H9 (cell line): ENCODE measurements around the gene RPP30. TPM values are rescaled to one million over a fixed set of nuclear protein-coding genes. Genes with fewer than 3 reads are reported as not detected.

Source experiments
- DNase-seq: peaks from one replicate; pipeline ENCODE4 v3.0.0-alpha.2; 2017
- H2AFZ ChIP-seq: one replicate; pipeline ENCODE4 v1.6.1; 2013; ENCODE audit warnings: mild to moderate bottlenecking, low read length, control low read depth, moderate library complexity
- H2AK5ac ChIP-seq: 2 replicates; pipeline ENCODE4 v1.6.1; 2013; ENCODE audit warnings: low read length, control low read depth, mixed read lengths; ENCODE audit not compliant: insufficient read length
- H2BK120ac ChIP-seq: one replicate; pipeline ENCODE4 v1.6.1; 2013; ENCODE audit warnings: low read depth, mild to moderate bottlenecking, low read length, control low read depth, inconsistent platforms; ENCODE audit not compliant: poor library complexity, severe bottlenecking
- H2BK12ac ChIP-seq: 2 replicates; pipeline ENCODE4 v1.6.1; 2013; ENCODE audit warnings: low read length, control low read depth, mixed read lengths, low read depth; ENCODE audit not compliant: insufficient read length
- H2BK15ac ChIP-seq: 2 replicates; pipeline ENCODE4 v1.6.1; 2013; ENCODE audit warnings: low read depth, low read length, control low read depth
- H2BK20ac ChIP-seq: one replicate; pipeline ENCODE4 v1.6.1; 2013; ENCODE audit warnings: low read depth, mild to moderate bottlenecking, low read length, control low read depth, inconsistent platforms; ENCODE audit not compliant: poor library complexity, severe bottlenecking
- H2BK5ac ChIP-seq: 2 replicates; pipeline ENCODE4 v1.6.1; 2013; ENCODE audit warnings: low read length, control low read depth, mixed read lengths; ENCODE audit not compliant: insufficient read length
- H3K14ac ChIP-seq: 2 replicates; pipeline ENCODE4 v1.6.1; 2013; ENCODE audit warnings: low read length, control low read depth; ENCODE audit not compliant: insufficient read depth
- H3K18ac ChIP-seq: 2 replicates; pipeline ENCODE4 v1.6.1; 2013; ENCODE audit warnings: low read depth, mild to moderate bottlenecking, mixed read lengths, low read length, control low read depth; ENCODE audit not compliant: insufficient read length
- H3K23ac ChIP-seq: 2 replicates; pipeline ENCODE4 v1.6.1; 2013; ENCODE audit warnings: low read length, control low read depth, mixed read lengths, low read depth; ENCODE audit not compliant: insufficient read length
- H3K23me2 ChIP-seq: 2 replicates; pipeline ENCODE4 v1.6.1; 2013; ENCODE audit warnings: low read depth, mild to moderate bottlenecking, mixed read lengths, low read length, control low read depth; ENCODE audit not compliant: insufficient read length, poor library complexity, severe bottlenecking
- H3K27ac ChIP-seq: 2 replicates; pipeline ENCODE4 v1.5.1; 2013; ENCODE audit warnings: low read length, control low read depth, mixed read lengths, low read depth; ENCODE audit not compliant: insufficient read length
- H3K27me3 ChIP-seq: 2 replicates; pipeline ENCODE4 v1.6.1; 2013; ENCODE audit warnings: low read length, control low read depth, inconsistent platforms; ENCODE audit not compliant: insufficient read depth
- H3K4ac ChIP-seq: 2 replicates; pipeline ENCODE4 v1.6.1; 2013; ENCODE audit warnings: low read depth, mild to moderate bottlenecking, control low read depth, inconsistent platforms, low read length, moderate library complexity
- H3K4me1 ChIP-seq: 2 replicates; pipeline ENCODE4 v1.6.1; 2013; ENCODE audit warnings: low read length, control low read depth, inconsistent platforms; ENCODE audit not compliant: insufficient read depth
- H3K4me2 ChIP-seq: 2 replicates; pipeline ENCODE4 v1.6.1; 2013; ENCODE audit warnings: low read length, control low read depth, mixed read lengths; ENCODE audit not compliant: insufficient read length, insufficient read depth
- H3K56ac ChIP-seq: 2 replicates; pipeline ENCODE4 v1.6.1; 2013; ENCODE audit warnings: low read depth, mild to moderate bottlenecking, mixed read lengths, low read length, control low read depth; ENCODE audit not compliant: insufficient read length
- H3K79me1 ChIP-seq: 2 replicates; pipeline ENCODE4 v1.6.1; 2013; ENCODE audit warnings: low read depth, mild to moderate bottlenecking, moderate library complexity, low read length, control low read depth, inconsistent platforms; ENCODE audit not compliant: insufficient read depth, poor library complexity, severe bottlenecking
- H3K79me2 ChIP-seq: 2 replicates; pipeline ENCODE4 v1.6.1; 2013; ENCODE audit warnings: low read length, control low read depth, inconsistent platforms; ENCODE audit not compliant: insufficient read depth
- H3K9ac ChIP-seq: 2 replicates; pipeline ENCODE4 v1.6.1; 2013; ENCODE audit warnings: low read length, control low read depth, mixed read lengths; ENCODE audit not compliant: insufficient read length; ENCODE audit errors: extremely low read depth
- H3K9me3 ChIP-seq: one replicate; pipeline ENCODE4 v1.6.1; 2013; ENCODE audit warnings: low read depth, low read length, inconsistent platforms; ENCODE audit not compliant: control insufficient read depth
- H3T11ph ChIP-seq: one replicate; pipeline ENCODE4 v1.6.1; 2013; ENCODE audit warnings: mild to moderate bottlenecking, low read length, control low read depth, inconsistent platforms
- H4K20me1 ChIP-seq: one replicate; pipeline ENCODE4 v1.6.1; 2013; ENCODE audit not compliant: control insufficient read depth, insufficient read length, insufficient read depth
- H4K5ac ChIP-seq: 2 replicates; pipeline ENCODE4 v1.6.1; 2013; ENCODE audit warnings: low read depth, mild to moderate bottlenecking, mixed read lengths, low read length, control low read depth; ENCODE audit not compliant: insufficient read length
- H4K8ac ChIP-seq: replicated peaks from 2 replicates; pipeline ENCODE4 v1.6.1; 2013; ENCODE audit warnings: low read length, control low read depth, mixed read lengths, low read depth; ENCODE audit not compliant: insufficient read length
- H4K91ac ChIP-seq: 2 replicates; pipeline ENCODE4 v1.6.1; 2013; ENCODE audit warnings: low read depth, mild to moderate bottlenecking, moderate library complexity, mixed read lengths, low read length, control low read depth; ENCODE audit not compliant: insufficient read length
- H3K27ac Mint-ChIP-seq, 3 experiments: 2 replicates in 2 of 3; 3 replicates in 1 of 3; pipeline ENCODE4 v1.8.0; 2020 to 2021; ENCODE audit warnings: mixed read lengths in 3 of 3, mild to moderate bottlenecking in 1 of 3, moderate library complexity in 1 of 3
- H3K27me3 Mint-ChIP-seq: 2 replicates; pipeline ENCODE4 v1.8.0; 2021; ENCODE audit warnings: low read depth, mild to moderate bottlenecking, moderate library complexity, mixed read lengths
- H3K36me3 Mint-ChIP-seq, 3 experiments: 2 replicates in 2 of 3; 3 replicates in 1 of 3; pipeline ENCODE4 v1.8.0; 2020 to 2021; ENCODE audit warnings: low read depth in 3 of 3, mixed read lengths in 3 of 3; ENCODE audit not compliant: insufficient read depth in 1 of 3
- H3K4me1 Mint-ChIP-seq, 2 experiments: 2 replicates each; pipeline ENCODE4 v1.8.0; 2020; ENCODE audit warnings: mixed read lengths in 2 of 2
- H3K4me3 Mint-ChIP-seq, 2 experiments: 2 replicates in 1 of 2; 3 replicates in 1 of 2; pipeline ENCODE4 v1.8.0; 2020 to 2021; ENCODE audit warnings: mild to moderate bottlenecking in 2 of 2, mixed read lengths in 2 of 2, moderate library complexity in 1 of 2
- H3K9me3 Mint-ChIP-seq, 2 experiments: 2 replicates in 1 of 2; 3 replicates in 1 of 2; pipeline ENCODE4 v1.8.0; 2020; ENCODE audit warnings: mild to moderate bottlenecking in 2 of 2, mixed read lengths in 2 of 2, moderate library complexity in 1 of 2
- CTCF ChIP-seq: fragments of 200-600 bp; sonication (generic); conservative IDR thresholded peaks from 3 replicates; pipeline ENCODE4 v1.8.0; 2021; ENCODE audit warnings: antibody characterized with exemption, mild to moderate bottlenecking
- WGBS: extraction: QIAGEN DNeasy Blood & Tissue Kit; methylation state at CpG from one replicate; pipeline ENCODE4 v1.1.7; 2013; ENCODE audit warnings: missing lambda C conversion rate, low lambda C conversion rate, mixed read lengths; ENCODE audit not compliant: insufficient read length; ENCODE audit errors: extremely low coverage; 5-methylcytosine and 5-hydroxymethylcytosine counted together
- total RNA-seq: library from RNA; stranded (reverse); gene quantifications from 2 replicates; pipeline ENCODE4 v1.2.1, GENCODE V29; 2021

RPP30 gene
- total RNA-seq, 1 experiment from 2014 or later, result 77.7 TPM

GRCh38 chr10:90866050-90866598, 5.7 kb upstream of the RPP30 start:
- no peak for TF ChIP-seq CTCF
- no peak overlapping the region for H2BK120ac ChIP-seq
- Mint-ChIP-seq H3K4me3 (no peak overlapping the region), H3K36me3 (peaks cover 0 to 6% (median 3%) of the 10 kb centered on the region in 3 experiments; a peak in 3 of 7 replicates), H3K27ac (no peak overlapping the region), H3K4me1 (peaks cover 8 to 17% of the 10 kb centered on the region in 2 experiments), H3K9me3 (peaks cover 11% of the 10 kb centered on the region in 2 experiments), H3K27me3 (peaks cover 18% of the 10 kb centered on the region)
- H3K27ac ChIP-seq, result no peak overlapping the region
- H4K20me1 ChIP-seq, result no peaks in the 10 kb centered on the region
- no peak overlapping the region for H3K14ac ChIP-seq
- H2BK12ac ChIP-seq, result no peak overlapping the region
- H2AK5ac ChIP-seq, result no peak overlapping the region
- no peak overlapping the region for H2BK15ac ChIP-seq
- no peak overlapping the region for H3K4ac ChIP-seq
- no peak overlapping the region for H3K18ac ChIP-seq
- H3K4me1 ChIP-seq, result peaks cover 2% of the 10 kb centered on the region; the same call in 1 of the 2 replicates
- H4K5ac ChIP-seq, result no peak overlapping the region
- no peak overlapping the region for H4K8ac ChIP-seq
- H3K9ac ChIP-seq, result no peak overlapping the region
- H3K56ac ChIP-seq, result no peak overlapping the region
- no peaks in the 10 kb centered on the region for H3K79me2 ChIP-seq
- H3K9me3 ChIP-seq, result no peaks in the 10 kb centered on the region
- no CpG with 5 or more reads among the region's 4 CpGs for WGBS
- H3K4me2 ChIP-seq, result no peak overlapping the region
- H2BK20ac ChIP-seq, result no peak overlapping the region
- H3K27me3 ChIP-seq, result peaks cover 3% of the 10 kb centered on the region; the same call in 1 of the 2 replicates
- no peaks in the 10 kb centered on the region for H3K23me2 ChIP-seq
- H2BK5ac ChIP-seq, result no peak overlapping the region
- no peak overlapping the region for H3T11ph ChIP-seq
- no peak overlapping the region for H2AFZ ChIP-seq
- no peak for DNase-seq
- no peak overlapping the region for H4K91ac ChIP-seq
- H3K23ac ChIP-seq, result no peak overlapping the region
- no peaks in the 10 kb centered on the region for H3K79me1 ChIP-seq
